ENCODE measurements around the gene TMEM60.
A peak's percentile ranks its signal among the peaks of the same experiment; 100 is the strongest.
"Not testable (repeated sequence)": the region's sequence is repeated elsewhere in the genome, so short reads cannot be mapped to it uniquely, and the experiment has no call there.

TMEM60 gene

GRCh38 chr7:77811516-77812289 lies 13.5 kb upstream of the TMEM60 start:
- no peak for DNase-seq (ENCODE audit: low spot score)

- no peak for DNase-seq (ENCODE audit: low spot score)
Observed at GRCh38 chr7:77808517-77808916, 10.3 kb upstream of the TMEM60 start.

DNA sequence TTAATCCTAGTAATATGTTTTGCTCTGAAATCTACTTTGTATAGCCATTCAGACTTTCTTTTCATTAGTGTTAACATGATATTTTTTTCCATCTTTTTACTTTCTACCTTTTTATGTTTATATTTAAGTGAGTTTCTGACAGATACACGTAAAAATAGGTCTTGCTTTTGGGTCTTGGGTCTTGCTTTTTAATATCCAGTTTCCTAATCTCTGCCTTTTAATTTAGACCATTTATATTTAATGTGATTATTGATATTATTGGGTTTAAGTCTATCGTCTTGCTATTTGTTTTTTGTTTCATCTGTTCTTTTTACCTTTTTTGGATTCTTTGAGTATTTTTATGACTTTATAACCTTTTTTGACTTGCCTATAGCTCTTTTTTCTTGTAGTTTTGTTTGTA lies 8.2 kb upstream of the TMEM60 start:
- no peak for DNase-seq (ENCODE audit: low spot score)

- DNase-seq (ENCODE audit: low spot score): no peak
Observed at GRCh38 chr7:77802557-77803405, 4.5 kb upstream of the TMEM60 start.

GRCh38 chr7:77800730-77801129 lies 2.5 kb upstream of the TMEM60 start:
- no peak for DNase-seq (ENCODE audit: low spot score)

GRCh38 chr7:77800158-77800557 lies 1.9 kb upstream of the TMEM60 start:
- no peak for DNase-seq (ENCODE audit: low spot score)

- DNase-seq (ENCODE audit: low spot score): peak; percentile 33
Observed at GRCh38 chr7:77799078-77799964, 1.1 kb upstream of the TMEM60 start.

DNA sequence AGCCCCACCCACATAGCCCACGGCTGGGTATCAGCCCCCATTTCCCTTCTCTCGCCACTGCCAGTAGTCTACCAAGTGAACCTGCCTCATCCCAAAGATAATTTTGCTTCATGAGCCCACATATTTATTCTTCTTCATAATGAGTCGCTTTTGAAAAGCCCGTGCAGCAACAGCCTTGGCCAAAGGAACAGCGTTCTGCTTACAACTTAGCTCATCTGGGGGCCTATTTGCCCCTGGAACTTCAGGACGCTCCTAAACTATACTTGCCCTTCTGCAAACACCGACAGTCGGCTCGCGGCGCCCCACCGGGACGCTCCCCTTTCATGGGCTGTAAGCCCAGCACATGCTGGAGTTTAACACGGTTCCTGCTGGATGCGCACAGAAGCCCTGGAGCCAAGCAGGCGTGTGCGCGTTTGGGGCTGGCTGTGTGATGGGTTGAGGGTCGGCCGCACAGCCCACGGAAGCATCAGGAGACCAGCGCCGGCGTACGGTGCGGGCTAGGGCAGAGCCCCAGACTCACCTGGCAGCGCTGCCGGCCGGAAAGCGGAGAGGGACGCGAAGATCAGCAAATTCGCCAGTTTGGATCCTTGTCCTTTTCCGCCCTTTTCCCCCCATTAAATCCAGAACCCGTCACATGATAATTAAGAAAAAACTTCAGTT lies 370 bp downstream of the TMEM60 start:
- no peak for DNase-seq (ENCODE audit: low spot score)

DNA sequence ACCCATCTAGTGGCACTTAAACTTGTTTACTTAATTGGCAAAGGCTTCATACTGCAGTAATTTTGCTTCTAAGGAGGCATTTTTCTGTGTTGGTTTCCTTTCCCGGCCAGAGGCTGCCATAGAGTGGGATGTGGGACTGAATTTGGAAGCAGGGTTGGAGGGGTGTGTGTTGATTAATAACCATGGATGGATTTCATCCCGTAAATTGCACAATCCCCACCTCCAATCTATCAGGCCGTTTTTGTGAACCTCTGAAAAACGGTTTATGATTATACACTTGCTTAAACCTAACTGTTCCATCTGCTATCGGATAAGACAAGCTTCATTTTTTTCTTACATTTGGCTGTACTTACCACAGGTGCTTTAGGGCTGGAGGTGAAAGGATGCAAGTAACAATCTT lies 1.3 kb downstream of the TMEM60 start:
- DNase-seq (ENCODE audit: low spot score): no peak

- DNase-seq (ENCODE audit: low spot score): no peak
Observed at GRCh38 chr7:77796109-77796508, 2.1 kb downstream of the TMEM60 start.

DNA sequence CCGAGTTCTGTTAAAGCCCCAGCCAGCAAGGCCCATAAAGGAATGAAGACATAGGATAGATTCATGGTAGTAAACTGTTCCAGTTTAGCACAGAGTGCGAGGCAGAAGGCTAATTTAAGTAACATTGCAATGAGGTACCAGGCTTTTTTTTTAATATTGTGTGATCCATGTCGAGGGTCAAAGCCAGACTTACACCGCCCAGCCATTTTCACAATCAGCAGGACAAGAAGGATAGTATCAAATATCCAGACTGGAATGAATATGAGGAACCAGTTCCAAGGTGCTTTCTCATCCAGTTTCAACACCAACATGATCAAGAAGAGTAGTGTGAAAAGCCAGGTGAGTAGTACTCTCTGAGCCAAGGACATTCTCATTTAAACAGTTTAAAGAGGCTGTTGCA lies 4.2 kb downstream of the TMEM60 start:
- no peak for DNase-seq (ENCODE audit: low spot score)

- no peak for DNase-seq (ENCODE audit: low spot score)
Observed at GRCh38 chr7:77791956-77792355, 6.3 kb downstream of the TMEM60 start.

GRCh38 chr7:77791336-77791735 lies 6.9 kb downstream of the TMEM60 start:
- DNase-seq (ENCODE audit: low spot score): no peak

DNA sequence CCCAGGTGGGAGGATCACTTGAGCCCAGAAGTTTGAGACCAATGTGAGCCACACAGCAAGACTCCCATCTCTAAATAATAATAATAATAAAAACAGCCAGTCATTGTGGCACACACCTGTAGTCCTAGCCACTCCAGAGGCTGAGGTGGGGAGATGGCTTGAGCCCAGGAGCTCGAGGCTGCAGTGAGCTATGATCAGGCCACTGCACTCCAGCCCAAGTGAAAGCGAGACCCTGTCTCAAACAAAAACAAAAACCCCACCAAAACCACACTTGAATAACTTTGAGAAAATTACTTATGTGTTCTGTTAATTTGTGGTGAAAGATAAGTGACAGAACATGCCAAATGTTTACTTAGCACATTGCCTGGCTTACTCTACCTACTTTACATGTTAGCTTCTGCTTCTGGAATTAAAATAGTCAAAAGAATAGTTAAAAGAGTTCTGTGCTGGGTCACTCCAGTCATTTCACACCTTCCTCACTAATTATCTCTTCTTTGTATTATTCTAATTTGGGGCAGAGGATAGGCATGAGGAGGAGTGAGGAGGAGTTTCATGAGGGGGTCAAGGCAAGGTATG lies 9.8 kb downstream of the TMEM60 start:
- DNase-seq (ENCODE audit: low spot score): no peak

- DNase-seq (ENCODE audit: low spot score): no peak
Observed at GRCh38 chr7:77786741-77787140, 11.5 kb downstream of the TMEM60 start.

DNA sequence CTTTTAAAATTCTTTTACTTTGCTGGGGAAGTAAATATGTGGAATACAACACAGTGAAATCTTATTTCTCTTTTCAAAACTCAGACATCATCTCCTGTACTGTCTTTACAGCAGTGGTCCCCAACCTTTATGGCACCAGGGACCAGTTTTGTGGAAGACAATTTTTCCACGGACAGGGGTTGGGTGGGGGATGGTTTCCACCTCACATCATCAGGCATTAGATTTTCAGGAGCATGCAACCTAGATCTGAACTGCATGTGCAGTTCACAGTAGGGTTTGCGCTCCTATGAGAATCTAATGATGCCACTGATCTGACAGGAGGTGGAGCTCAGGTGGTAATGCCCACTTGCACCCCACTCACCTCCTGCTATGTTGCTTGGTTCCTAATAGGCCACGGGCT lies 12.2 kb downstream of the TMEM60 start:
- DNase-seq (ENCODE audit: low spot score): no peak

GRCh38 chr7:77784426-77784825 lies 13.8 kb downstream of the TMEM60 start:
- DNase-seq (ENCODE audit: low spot score): not testable (repeated sequence)

DNA sequence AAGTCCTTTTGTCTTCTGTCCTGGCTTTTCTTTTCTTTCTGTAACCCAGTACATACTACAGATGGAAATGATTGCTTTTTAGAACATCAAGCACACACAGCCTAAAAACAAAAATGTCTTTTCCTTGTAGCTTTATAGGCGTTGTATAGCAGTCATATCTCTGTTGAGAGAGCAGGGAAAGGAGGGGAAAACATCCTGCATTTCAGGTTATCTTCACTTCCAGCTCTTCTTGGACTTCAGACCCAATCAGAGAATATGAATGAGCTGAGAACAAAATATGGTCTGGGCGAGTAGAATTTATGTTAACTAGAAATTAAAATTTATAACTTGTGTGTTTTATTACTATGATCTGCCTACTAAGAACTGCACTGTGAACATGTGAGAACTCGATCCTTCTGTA lies 14.7 kb downstream of the TMEM60 start:
- DNase-seq (ENCODE audit: low spot score): no peak

GRCh38 chr7:77783111-77783510 lies 15.1 kb downstream of the TMEM60 start:
- no peak for DNase-seq (ENCODE audit: low spot score)

GRCh38 chr7:77782383-77782782 lies 15.9 kb downstream of the TMEM60 start:
- no peak for DNase-seq (ENCODE audit: low spot score)

DNA sequence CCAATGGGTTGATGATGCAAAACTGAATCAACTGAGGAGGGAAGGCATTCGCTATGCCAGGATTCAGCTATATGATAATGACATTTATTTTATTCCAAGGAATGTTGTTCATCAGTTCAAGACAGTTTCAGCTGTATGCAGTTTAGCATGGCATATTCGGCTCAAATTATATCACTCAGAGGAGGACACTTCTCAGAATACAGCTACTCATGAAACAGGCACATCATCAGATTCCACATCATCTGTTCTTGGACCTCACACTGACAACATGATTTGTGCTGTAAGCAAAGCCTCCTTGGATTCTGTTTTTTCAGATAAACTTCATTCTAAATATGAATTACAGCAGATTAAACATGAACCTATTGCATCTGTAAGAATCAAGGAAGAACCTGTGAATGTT lies 19.7 kb downstream of the TMEM60 start:
- no peak for DNase-seq (ENCODE audit: low spot score)
